Measurements from ENCODE around the gene SMAGP.

Gene SMAGP

DNA sequence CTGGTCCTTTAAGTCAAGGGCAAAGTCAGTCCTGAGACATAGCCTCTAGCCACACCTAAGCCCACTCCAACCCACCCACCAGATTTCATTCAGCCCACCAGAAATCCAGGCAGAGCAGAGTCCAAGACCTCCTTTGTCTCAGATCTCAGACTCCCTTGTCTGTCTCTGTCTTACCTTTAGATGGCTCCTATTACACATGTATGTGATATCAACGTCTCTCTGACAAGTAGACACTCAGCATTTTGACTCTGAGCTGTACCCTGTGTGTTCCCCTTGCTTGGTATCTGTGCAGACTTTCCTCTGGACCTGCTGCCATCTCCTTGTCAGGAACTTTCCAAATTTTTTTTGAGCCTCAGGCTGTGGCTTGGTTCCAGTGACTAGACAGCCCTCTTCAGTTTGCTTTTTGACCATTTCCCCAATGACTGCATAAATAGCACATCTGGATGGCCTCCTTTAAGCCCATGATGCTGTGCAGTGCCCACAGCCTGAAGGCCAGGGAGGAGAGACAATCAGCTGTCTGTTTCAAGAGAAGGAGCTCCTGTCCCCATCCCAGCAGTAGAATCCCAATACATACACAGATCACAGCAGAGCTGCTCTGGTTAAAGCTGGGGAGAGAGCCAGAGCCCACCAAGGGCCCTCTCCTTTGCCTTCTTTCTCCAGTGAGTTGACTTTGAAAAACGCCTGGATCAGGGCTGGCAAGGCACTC, 59.4 kb downstream of the SMAGP start:
- no peak for DNase-seq (ENCODE audit: low read depth)
- no peak overlapping the region for H3K4me3 ChIP-seq (ENCODE audit: low read depth, low read length)
- TF ChIP-seq, protein P1, sequence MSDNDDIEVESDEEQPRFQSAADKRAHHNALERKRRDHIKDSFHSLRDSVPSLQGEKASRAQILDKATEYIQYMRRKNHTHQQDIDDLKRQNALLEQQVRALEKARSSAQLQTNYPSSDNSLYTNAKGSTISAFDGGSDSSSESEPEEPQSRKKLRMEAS (IDR thresholded peaks at IDR 0.05; ENCODE audit: low read depth, low read length), result no peak
- TF ChIP-seq, protein P2, sequence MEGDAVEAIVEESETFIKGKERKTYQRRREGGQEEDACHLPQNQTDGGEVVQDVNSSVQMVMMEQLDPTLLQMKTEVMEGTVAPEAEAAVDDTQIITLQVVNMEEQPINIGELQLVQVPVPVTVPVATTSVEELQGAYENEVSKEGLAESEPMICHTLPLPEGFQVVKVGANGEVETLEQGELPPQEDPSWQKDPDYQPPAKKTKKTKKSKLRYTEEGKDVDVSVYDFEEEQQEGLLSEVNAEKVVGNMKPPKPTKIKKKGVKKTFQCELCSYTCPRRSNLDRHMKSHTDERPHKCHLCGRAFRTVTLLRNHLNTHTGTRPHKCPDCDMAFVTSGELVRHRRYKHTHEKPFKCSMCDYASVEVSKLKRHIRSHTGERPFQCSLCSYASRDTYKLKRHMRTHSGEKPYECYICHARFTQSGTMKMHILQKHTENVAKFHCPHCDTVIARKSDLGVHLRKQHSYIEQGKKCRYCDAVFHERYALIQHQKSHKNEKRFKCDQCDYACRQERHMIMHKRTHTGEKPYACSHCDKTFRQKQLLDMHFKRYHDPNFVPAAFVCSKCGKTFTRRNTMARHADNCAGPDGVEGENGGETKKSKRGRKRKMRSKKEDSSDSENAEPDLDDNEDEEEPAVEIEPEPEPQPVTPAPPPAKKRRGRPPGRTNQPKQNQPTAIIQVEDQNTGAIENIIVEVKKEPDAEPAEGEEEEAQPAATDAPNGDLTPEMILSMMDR (IDR thresholded peaks at IDR 0.05; ENCODE audit: low read depth, low read length), result no peak
- TF ChIP-seq MYC (IDR thresholded peaks at IDR 0.05; ENCODE audit: low read depth, low read length) (no peak), POLR2A (IDR thresholded peaks at IDR 0.05; ENCODE audit: extremely low read depth, insufficient read length) (no peak)

DNA sequence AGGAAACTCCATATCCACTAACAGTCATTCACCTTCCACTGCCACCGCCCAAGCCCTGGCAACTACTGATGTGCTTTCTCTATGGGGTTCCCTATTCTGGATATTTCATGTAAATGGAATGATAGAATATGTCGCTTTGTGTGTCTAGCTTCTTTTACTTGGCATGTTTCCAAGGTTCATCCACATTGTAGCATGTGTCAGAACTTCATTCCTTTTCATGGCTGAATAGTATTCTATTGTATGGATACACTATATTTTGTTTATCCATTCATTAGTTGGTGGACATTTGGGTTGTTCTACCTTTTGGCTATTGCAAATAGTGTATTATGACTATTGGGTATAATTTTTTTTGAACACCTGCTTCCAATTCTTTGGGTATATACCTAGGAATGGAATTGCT, 61.0 kb downstream of the SMAGP start:
- TF ChIP-seq, protein P2 (IDR thresholded peaks at IDR 0.05; ENCODE audit: low read depth, low read length), result no peak
- TF ChIP-seq MYC (IDR thresholded peaks at IDR 0.05; ENCODE audit: low read depth, low read length) (no peak), POLR2A (IDR thresholded peaks at IDR 0.05; ENCODE audit: extremely low read depth, insufficient read length) (no peak)
- TF ChIP-seq, protein P1 (IDR thresholded peaks at IDR 0.05; ENCODE audit: low read depth, low read length), result no peak
- no peak for DNase-seq (ENCODE audit: low read depth)
- no peak overlapping the region for H3K4me3 ChIP-seq (ENCODE audit: low read depth, low read length)

DNA sequence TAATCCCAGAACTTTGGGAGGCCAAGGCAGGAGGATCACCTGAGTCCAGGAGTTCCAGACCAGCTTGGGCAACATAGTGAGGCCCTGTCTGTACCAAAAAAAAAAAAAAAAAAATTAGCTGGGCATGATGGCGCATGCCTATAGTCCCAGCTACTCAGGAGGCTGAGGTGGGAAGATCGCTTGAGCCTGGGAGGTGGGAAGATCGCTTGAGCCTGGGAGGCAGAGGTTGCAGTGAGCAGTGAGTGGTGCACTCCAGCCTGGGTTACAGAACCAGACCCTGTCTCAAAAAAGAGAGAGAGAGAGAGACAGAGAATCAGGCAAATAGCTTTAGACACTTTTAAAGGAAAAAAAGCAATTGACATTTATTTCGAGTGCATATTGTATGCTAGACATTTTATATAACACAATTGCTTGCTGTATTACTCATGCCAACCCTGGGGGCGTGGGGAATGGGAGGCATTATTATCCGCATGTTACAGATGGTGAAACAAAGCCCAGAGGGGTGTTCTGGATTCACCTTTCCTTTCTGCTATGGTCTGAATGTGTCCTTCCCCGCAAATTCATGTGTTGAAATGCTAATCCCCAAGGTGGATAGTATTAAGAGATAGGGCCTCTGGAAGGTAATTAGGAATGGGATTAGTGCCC, 62.1 kb downstream of the SMAGP start:
- no peak for DNase-seq (ENCODE audit: low read depth)
- TF ChIP-seq POLR2A (IDR thresholded peaks at IDR 0.05; ENCODE audit: extremely low read depth, insufficient read length) (no peak), MYC (IDR thresholded peaks at IDR 0.05; ENCODE audit: low read depth, low read length) (no peak)
- TF ChIP-seq, protein P1 (IDR thresholded peaks at IDR 0.05; ENCODE audit: low read depth, low read length), result no peak
- TF ChIP-seq, protein P2 (IDR thresholded peaks at IDR 0.05; ENCODE audit: low read depth, low read length), result no peak
- H3K4me3 ChIP-seq (ENCODE audit: low read depth, low read length), result no peak overlapping the region

DNA sequence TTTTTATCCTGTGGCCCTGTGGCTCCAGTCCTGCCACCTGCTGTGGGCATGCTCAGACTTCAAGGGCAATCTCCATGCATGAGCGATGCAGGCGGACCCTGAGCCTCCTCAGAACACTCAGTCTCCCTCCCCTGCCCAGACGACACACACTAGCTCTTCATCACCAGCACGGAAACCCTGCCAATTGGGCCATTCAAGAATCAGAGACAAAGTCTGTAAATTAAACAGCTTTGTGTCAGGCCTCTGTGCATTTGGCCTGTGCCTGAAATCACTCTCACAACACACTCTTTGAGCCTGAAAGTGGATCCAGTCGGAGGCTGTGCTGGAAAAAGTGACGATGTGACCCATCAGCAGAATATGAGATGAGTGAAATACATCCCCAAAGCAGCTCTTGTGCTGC, 64.9 kb downstream of the SMAGP start:
- TF ChIP-seq POLR2A (IDR thresholded peaks at IDR 0.05; ENCODE audit: extremely low read depth, insufficient read length) (no peak), MYC (IDR thresholded peaks at IDR 0.05; ENCODE audit: low read depth, low read length) (no peak)
- TF ChIP-seq, protein P1 (IDR thresholded peaks at IDR 0.05; ENCODE audit: low read depth, low read length), result no peak
- TF ChIP-seq, protein P2 (IDR thresholded peaks at IDR 0.05; ENCODE audit: low read depth, low read length), result no peak
- no peak for DNase-seq (ENCODE audit: low read depth)
- no peak overlapping the region for H3K4me3 ChIP-seq (ENCODE audit: low read depth, low read length)

DNA sequence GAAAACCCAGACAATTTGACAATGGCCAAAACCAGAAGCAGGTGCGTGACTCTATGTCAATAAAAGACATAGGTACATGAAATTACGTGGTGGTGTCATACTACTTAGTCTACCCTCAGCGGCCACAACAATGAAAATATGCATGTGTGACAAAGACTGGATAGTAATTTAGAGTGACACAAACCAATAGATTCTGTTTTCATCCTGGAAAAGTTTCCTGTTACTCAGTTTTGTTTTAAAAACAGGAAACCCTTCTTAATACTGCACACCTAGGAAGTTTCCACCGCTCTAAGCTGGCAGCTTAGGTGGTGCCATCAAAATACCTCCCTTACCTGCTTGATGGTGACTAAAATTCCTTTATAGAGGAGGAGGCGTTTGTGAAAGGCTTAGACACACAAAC, 67.5 kb downstream of the SMAGP start:
- no peak for TF ChIP-seq POLR2A (IDR thresholded peaks at IDR 0.05; ENCODE audit: extremely low read depth, insufficient read length)
- TF ChIP-seq, protein P2 (IDR thresholded peaks at IDR 0.05; ENCODE audit: low read depth, low read length), result no peak
- no peak for TF ChIP-seq MYC (IDR thresholded peaks at IDR 0.05; ENCODE audit: low read depth, low read length)
- TF ChIP-seq, protein P1 (IDR thresholded peaks at IDR 0.05; ENCODE audit: low read depth, low read length), result no peak
- H3K4me3 ChIP-seq (ENCODE audit: low read depth, low read length), result no peak overlapping the region
- no peak for DNase-seq (ENCODE audit: low read depth)

All from NB4 (cell line).